NT2/D1 (cell line): ENCODE results near the gene CACNA1C.

Experiments
- DNase-seq: peaks from one replicate; pipeline ENCODE4 v3.0.0-alpha.2; 2011; ENCODE audit warnings: low read depth, low spot score
- H3K27me3 ChIP-seq: 2 replicates; pipeline ENCODE4 v1.6.0; 2011; ENCODE audit warnings: mild to moderate bottlenecking; ENCODE audit not compliant: insufficient read length, insufficient read depth
- H3K36me3 ChIP-seq: 2 replicates; pipeline ENCODE4 v1.6.1; 2011; ENCODE audit warnings: mild to moderate bottlenecking, low read length, mixed read lengths; ENCODE audit not compliant: insufficient read depth, insufficient read length
- H3K4me1 ChIP-seq: 2 replicates; pipeline ENCODE4 v1.5.1; 2011; ENCODE audit not compliant: insufficient read depth, insufficient read length
- H3K4me3 ChIP-seq: 2 replicates; pipeline ENCODE4 v1.5.1; 2011; ENCODE audit warnings: low read depth; ENCODE audit not compliant: insufficient read length
- H3K9ac ChIP-seq: 2 replicates; pipeline ENCODE4 v1.6.0; 2011; ENCODE audit warnings: low read depth; ENCODE audit not compliant: insufficient read length
- H3K9me3 ChIP-seq: 2 replicates; pipeline ENCODE4 v1.5.1; 2011; ENCODE audit warnings: mild to moderate bottlenecking, low read length; ENCODE audit not compliant: insufficient read depth
- SUZ12 ChIP-seq: IDR thresholded peaks from 2 replicates; pipeline ENCODE4 v1.6.1; 2011; ENCODE audit not compliant: insufficient read length, insufficient read depth; ENCODE audit errors: extremely low read depth
- YY1 ChIP-seq: IDR thresholded peaks from 2 replicates; pipeline ENCODE4 v1.6.1; 2011; ENCODE audit not compliant: insufficient read length, insufficient read depth
- ZNF274 ChIP-seq: IDR thresholded peaks from 2 replicates; pipeline ENCODE4 v1.6.1; 2011; ENCODE audit warnings: mild to moderate bottlenecking, low read depth, low read length

CACNA1C gene

DNA sequence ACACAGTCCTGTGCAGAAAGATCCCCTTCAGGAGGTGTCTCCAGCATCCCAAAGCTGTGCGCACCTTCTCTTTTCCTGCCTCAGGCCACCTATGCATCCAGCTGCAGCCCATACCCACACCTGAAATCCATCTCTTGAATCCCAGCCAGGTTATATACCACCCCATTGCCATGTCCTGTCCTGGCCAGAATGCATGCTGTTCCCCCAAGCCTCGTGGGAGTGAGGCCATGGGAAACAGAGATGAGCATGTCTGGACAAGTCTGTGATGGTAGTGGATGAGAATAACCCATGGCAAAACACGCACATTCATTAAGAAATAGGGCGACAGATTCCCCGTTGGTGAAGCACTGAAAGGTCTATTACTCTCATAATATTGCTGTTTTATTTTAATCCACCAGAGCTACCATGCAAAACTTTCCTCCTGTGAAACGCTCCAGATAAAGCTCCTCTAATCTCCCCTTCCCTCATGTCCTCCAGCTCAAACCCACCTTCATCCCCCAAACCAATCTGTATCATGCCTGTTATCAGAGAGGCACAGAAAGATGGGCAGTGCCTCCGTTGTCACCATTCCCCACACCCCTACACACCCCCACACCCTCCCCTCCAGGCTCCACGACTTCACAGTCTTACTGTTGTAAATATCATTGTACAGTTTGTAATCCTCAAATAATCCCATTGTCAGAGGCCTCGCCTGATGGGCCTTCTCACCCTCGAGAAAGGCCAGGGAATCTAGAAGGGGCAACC, 644.4 kb downstream of the CACNA1C start:
- no peak overlapping the region for H3K9ac ChIP-seq
- DNase-seq = no peak
- peaks cover 17% of the 10 kb centered on the region; the same call in 1 of the 2 replicates for H3K9me3 ChIP-seq
- H3K36me3 ChIP-seq = no peaks in the 10 kb centered on the region
- no peak overlapping the region for H3K4me3 ChIP-seq
- TF ChIP-seq YY1 (no peak), ZNF274 (no peak), SUZ12 (no peak)
- H3K27me3 ChIP-seq = peaks cover 49% of the 10 kb centered on the region
- H3K4me1 ChIP-seq = peaks cover 2% of the 10 kb centered on the region

DNA sequence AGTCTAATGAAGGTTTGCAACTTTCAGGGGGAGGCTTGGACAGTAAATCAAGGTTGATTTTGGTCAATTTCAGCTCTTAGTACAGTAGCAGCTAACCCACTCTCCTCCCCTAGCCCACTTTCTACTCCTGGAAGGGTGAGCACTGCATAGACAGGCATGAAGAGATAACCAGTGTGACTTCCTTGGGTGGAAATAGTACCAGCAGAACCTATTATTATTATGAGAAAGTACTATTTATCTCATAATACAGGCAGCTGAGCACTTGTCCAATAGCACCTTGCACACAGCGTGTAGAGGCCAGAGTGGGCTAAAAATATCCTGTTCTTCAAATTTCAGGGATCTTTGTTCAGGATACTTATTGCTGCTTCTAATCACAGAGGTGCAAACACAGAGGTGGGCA, 645.8 kb downstream of the CACNA1C start:
- no peak for TF ChIP-seq ZNF274
- no peak for TF ChIP-seq SUZ12
- TF ChIP-seq YY1 = no peak
- H3K4me3 ChIP-seq = no peak overlapping the region
- DNase-seq = no peak

GRCh38 chr12:2710701-2711100, 657.9 kb downstream of the CACNA1C start:
- no peak for DNase-seq
- no peaks in the 10 kb centered on the region for H3K4me1 ChIP-seq
- no peaks in the 10 kb centered on the region for H3K36me3 ChIP-seq
- peaks cover 15% of the 10 kb centered on the region for H3K9me3 ChIP-seq
- H3K9ac ChIP-seq = no peak overlapping the region
- TF ChIP-seq SUZ12 = no peak
- TF ChIP-seq ZNF274 = no peak
- no peak for TF ChIP-seq YY1
- no peak overlapping the region for H3K4me3 ChIP-seq
- peaks cover 36% of the 10 kb centered on the region for H3K27me3 ChIP-seq

More for the DNA sequence above, 645.8 kb downstream of the CACNA1C start:
- Histone ChIP-seq H3K9ac (no peak overlapping the region), H3K27me3 (peaks cover 38% of the 10 kb centered on the region), H3K4me1 (no peaks in the 10 kb centered on the region), H3K36me3 (no peaks in the 10 kb centered on the region), H3K9me3 (peaks cover 17% of the 10 kb centered on the region; the same call in 1 of the 2 replicates)

GRCh38 chr12:2719392-2719791, 666.6 kb downstream of the CACNA1C start:
- no peaks in the 10 kb centered on the region for H3K4me1 ChIP-seq
- H3K9ac ChIP-seq = no peak overlapping the region
- H3K4me3 ChIP-seq = no peak overlapping the region
- no peaks in the 10 kb centered on the region for H3K36me3 ChIP-seq
- peaks cover 73% of the 10 kb centered on the region for H3K27me3 ChIP-seq
- no peak for TF ChIP-seq ZNF274
- TF ChIP-seq YY1 = no peak
- no peak for TF ChIP-seq SUZ12
- DNase-seq = no peak
- H3K9me3 ChIP-seq = no peaks in the 10 kb centered on the region

GRCh38 chr12:2722806-2723205, 670.0 kb downstream of the CACNA1C start:
- Histone ChIP-seq H3K9ac (no peak overlapping the region), H3K4me3 (no peak overlapping the region), H3K36me3 (no peaks in the 10 kb centered on the region), H3K27me3 (peaks cover 92% of the 10 kb centered on the region), H3K9me3 (no peaks in the 10 kb centered on the region), H3K4me1 (no peaks in the 10 kb centered on the region)
- TF ChIP-seq YY1 = no peak
- no peak for DNase-seq

DNA sequence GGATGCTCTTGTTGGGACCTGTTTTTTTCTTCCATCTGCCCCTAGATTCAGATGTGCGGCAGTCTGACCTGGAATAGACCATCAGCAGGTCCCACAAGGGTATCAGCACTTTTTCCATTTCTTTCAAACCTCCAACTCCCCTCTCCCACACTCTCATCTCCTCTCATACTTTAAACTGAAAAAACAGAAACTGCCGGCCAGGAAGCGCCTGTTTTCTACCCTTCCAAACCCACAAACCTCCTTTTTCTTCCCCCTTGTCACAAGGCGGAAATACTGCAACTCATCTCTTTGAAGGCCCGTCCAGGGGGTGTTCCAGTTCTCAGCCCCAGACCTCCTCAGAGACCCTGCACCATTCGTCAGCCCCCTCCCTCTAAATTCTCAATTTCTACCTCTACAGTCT, 679.5 kb downstream of the CACNA1C start:
- no peak overlapping the region for H3K4me3 ChIP-seq
- no peak for DNase-seq
- TF ChIP-seq ZNF274 (no peak), YY1 (no peak), SUZ12 (no peak)
- no peaks in the 10 kb centered on the region for H3K9me3 ChIP-seq
- H3K36me3 ChIP-seq = no peaks in the 10 kb centered on the region
- no peaks in the 10 kb centered on the region for H3K4me1 ChIP-seq
- H3K9ac ChIP-seq = no peak overlapping the region
- peaks cover 56% of the 10 kb centered on the region for H3K27me3 ChIP-seq

DNA sequence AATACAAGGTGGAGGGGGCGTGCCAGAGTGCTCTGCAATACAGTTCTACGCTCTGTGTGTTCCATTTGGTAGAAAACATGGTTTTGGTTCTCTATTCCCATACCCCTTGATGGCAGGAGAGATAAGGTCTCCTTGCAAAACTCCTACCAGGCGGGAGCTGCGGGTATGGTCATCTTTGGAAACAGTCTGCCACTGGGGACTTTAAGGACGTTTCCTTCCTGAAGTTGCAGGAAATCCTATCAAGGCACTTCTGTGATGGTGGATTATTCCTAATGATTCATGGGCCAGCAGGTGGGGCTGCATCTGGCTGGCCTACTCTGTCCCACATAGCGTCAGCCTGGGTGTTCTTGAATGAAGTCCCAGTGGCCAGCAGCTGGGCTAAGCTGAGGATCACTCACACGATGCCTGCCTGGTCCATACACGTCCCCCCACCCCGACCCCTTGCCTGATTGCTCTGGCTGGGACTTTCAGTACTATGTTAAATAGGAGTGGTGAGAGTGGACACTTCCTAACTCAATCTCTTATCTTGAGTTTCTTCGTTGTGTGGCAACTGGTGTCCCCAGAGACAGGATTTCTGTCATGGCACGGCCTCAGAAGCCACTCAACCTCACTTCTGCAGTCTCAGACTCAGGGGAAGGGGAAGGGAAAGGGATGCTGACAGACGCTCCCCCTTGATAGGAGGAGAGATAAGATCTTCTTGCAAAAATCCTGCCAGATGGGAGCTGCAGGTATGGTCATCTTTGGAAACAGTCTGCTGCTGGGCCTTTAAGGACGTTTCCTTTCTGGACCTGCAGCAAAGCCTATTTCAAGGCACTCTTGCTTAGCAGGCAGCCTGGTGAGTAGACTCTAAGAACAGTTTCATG, 680.9 kb downstream of the CACNA1C start:
- Histone ChIP-seq H3K4me1 (no peaks in the 10 kb centered on the region), H3K36me3 (no peaks in the 10 kb centered on the region), H3K27me3 (peaks cover 44% of the 10 kb centered on the region), H3K9me3 (no peaks in the 10 kb centered on the region), H3K9ac (no peak overlapping the region), H3K4me3 (no peak overlapping the region)
- TF ChIP-seq YY1 (no peak), ZNF274 (no peak), SUZ12 (no peak)
- no peak for DNase-seq
